Loucy (cell line): Measurements from ENCODE around the gene IL20RA.

Experiments used
- CTCF ChIP-seq: fragments of 200-600 bp; sonication (generic); conservative IDR thresholded peaks from 2 replicates; pipeline ENCODE4 v1.5.1; 2014; ENCODE audit warnings: mild to moderate bottlenecking, antibody characterized with exemption, low read length
- EZH2phosphoT487 ChIP-seq: fragments of 200-600 bp; IDR thresholded peaks from 2 replicates; pipeline ENCODE4 v1.6.1; 2018; ENCODE audit warnings: antibody characterized with exemption, mild to moderate bottlenecking, moderate library complexity, borderline replicate concordance

GRCh38 chr6:137036566-137037300 lies 8.0 kb downstream of the IL20RA start:
- TF ChIP-seq CTCF, result no peak
- TF ChIP-seq EZH2phosphoT487, result no peak
